Kidney epithelial cell (primary cell): ENCODE measurements around the gene GPR39. TPM values are rescaled to one million over a fixed set of nuclear protein-coding genes. Genes with fewer than 3 reads are reported as not detected.

Experiments
- DNase-seq: peaks from one replicate; pipeline ENCODE4 v3.0.0-alpha.2; 2010; ENCODE audit warnings: low read depth
- H3K27me3 ChIP-seq: 2 replicates; pipeline ENCODE4 v1.6.0; 2011; ENCODE audit warnings: low read length; ENCODE audit not compliant: control insufficient read depth, insufficient read depth
- H3K36me3 ChIP-seq: 2 replicates; pipeline ENCODE4 v1.5.1; 2011; ENCODE audit warnings: low read length; ENCODE audit not compliant: control insufficient read depth, insufficient read depth
- H3K4me3 ChIP-seq: 2 replicates; pipeline ENCODE4 v1.5.1; 2011; ENCODE audit warnings: low read depth, mild to moderate bottlenecking, control low read depth, low read length
- total RNA-seq: library from RNA; depleted of rRNA; stranded (reverse); fragments of >200 nt; gene quantifications from 2 replicates; pipeline ENCODE4 v1.2.3, GENCODE V29; 2015
- TF ChIP-seq, protein P1 (sequence below): IDR thresholded peaks from 2 replicates; pipeline ENCODE4 v1.5.1; 2011; ENCODE audit warnings: mild to moderate bottlenecking, moderate library complexity, low read length, control low read depth, inconsistent platforms; ENCODE audit not compliant: insufficient read depth, poor library complexity, severe bottlenecking

Gene GPR39
- total RNA-seq, 1 donor from 2014 or later, result 5.9 TPM

DNA sequence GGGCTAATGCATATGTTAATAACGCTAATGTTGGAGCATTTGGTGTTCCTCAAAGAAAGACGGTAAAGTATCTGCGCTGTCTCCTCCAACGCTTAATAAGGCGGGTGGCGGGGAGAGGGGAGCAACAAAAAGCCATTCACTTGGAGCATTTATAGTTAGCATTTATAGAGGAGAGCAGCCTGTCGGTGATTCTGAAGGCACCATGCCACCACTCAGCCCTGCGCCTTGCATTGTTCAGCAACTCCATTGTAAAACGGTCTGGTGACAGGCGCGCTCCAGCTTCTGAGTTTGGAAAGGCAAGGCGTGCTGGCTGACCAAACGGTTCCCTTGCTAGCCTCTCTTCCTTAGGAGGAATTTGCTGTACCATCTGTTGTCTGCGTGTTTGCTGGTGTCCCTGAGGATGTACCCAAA lies 169.5 kb downstream of the GPR39 start:
- Histone ChIP-seq H3K36me3 (no peaks in the 10 kb centered on the region), H3K27me3 (no peaks in the 10 kb centered on the region), H3K4me3 (no peak overlapping the region)
- DNase-seq, result no peak
- TF ChIP-seq, protein P1, sequence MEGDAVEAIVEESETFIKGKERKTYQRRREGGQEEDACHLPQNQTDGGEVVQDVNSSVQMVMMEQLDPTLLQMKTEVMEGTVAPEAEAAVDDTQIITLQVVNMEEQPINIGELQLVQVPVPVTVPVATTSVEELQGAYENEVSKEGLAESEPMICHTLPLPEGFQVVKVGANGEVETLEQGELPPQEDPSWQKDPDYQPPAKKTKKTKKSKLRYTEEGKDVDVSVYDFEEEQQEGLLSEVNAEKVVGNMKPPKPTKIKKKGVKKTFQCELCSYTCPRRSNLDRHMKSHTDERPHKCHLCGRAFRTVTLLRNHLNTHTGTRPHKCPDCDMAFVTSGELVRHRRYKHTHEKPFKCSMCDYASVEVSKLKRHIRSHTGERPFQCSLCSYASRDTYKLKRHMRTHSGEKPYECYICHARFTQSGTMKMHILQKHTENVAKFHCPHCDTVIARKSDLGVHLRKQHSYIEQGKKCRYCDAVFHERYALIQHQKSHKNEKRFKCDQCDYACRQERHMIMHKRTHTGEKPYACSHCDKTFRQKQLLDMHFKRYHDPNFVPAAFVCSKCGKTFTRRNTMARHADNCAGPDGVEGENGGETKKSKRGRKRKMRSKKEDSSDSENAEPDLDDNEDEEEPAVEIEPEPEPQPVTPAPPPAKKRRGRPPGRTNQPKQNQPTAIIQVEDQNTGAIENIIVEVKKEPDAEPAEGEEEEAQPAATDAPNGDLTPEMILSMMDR, result no peak

DNA sequence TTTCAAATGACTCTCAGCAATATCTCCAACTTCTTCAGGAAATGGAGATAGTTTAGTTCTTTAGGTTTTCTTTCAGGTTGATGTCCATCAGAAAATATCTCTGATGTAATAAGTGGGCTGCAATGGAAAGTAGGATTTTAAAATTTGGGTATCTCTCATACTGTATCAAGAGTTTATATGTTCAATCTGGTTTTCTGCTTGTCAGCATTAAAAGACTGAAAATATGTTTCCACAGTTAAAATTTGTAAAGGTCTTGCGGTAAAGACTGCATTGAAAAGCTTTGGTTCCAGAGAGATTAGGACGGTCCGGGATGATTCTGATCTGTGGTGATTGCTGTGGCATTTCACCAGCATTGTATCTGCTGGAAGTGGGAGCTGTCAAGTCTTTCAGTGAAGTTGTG lies 170.2 kb downstream of the GPR39 start:
- TF ChIP-seq, protein P1, result no peak
- no peak for DNase-seq
- no peaks in the 10 kb centered on the region for H3K27me3 ChIP-seq
- no peaks in the 10 kb centered on the region for H3K36me3 ChIP-seq
- no peak overlapping the region for H3K4me3 ChIP-seq

DNA sequence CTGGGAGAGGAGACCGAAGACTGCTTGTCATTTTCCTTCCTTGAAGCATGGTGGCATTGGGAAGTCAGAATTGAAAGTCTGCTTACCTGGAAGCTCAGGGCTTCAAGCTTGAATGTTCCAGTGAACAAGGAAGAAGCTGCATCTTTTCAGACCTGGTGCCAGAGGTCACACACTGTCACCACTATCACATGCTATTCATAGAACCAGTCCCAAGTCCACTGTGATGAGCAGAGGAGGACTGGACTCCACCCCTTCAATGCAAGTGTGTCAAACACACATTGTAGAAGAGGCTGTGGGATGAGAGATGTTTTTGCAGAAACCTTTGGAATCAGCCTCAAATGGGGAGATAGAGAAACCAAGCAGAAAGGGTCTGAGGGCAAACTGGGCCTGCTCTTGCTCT lies 172.0 kb downstream of the GPR39 start:
- H3K36me3 ChIP-seq, result no peaks in the 10 kb centered on the region
- TF ChIP-seq, protein P1, result no peak
- DNase-seq, result no peak
- H3K4me3 ChIP-seq, result no peak overlapping the region
- H3K27me3 ChIP-seq, result no peaks in the 10 kb centered on the region

DNA sequence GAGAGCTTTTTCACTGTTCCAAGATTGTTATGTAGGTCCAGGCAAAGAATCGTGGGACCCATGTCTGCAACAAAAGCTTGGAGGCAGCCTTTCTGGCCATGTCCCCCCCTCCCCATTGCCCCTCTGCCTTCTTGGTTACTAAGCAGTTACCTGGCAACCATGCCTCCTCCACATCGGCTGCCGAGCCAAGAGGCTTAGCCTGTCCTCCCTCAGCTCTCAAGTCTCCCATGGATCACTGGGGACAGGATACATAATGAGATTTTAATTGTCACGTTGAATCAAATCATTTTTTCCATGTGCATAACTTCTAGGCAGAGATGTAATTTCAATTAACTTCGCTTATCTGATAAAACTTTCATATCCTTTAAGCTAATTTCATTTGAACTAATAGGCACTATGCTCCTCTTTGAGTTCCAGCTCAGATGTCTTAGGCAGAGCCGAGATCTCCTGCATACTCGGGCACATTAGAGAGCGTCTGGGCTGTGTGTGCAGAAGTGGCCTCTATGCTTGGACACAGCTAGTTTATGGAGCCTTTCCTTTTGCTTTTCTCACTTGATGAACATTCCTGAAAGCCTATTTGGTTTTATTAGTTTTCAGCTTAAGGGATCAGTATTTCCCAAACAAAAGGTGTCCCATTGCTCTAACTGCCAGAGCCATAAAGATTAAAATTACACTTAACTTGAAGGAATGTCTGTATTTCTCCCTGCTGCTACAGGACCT lies 172.7 kb downstream of the GPR39 start:
- TF ChIP-seq, protein P1, result no peak
- Histone ChIP-seq H3K4me3 (no peak overlapping the region), H3K27me3 (no peaks in the 10 kb centered on the region), H3K36me3 (no peaks in the 10 kb centered on the region)
- no peak for DNase-seq

DNA sequence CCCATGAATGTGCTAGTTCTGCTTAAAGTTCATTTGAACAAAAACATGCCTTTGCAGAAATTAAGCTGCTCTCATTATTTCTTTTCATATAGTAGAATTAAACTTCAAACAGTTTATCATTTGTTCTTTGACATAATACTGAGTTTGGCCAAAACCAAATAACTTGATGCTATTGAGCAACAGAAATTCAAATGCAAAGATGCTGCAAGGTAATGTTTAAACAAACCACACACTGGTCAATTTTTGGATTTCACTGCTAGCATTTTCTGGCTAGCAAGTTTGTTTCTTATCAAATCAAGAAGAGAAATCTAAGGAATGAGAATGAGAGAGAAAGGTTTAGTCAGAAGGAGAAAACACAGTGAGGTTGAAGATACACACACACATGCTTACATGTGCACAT lies 173.4 kb downstream of the GPR39 start:
- Histone ChIP-seq H3K27me3 (no peaks in the 10 kb centered on the region), H3K36me3 (no peaks in the 10 kb centered on the region), H3K4me3 (no peak overlapping the region)
- DNase-seq, result no peak
- TF ChIP-seq, protein P1, result no peak

DNA sequence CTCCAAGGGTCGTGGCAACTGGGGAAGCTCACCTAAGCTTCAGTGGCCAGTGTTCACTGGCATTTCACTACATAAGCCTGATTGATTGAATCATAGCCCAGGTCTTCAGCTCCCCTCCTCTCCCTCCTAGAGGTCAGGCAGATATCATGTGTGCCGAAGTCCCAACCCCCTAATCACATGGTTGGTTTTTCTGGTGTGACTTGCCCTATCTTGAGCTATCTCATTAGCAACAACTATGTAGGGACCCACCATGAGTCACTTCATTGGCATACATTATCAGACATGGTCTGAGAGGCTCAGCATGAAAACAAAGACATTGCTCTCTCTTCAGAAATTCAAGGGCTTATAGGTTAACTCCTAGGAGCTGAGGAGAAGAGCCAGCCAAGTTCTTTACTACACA lies 176.6 kb downstream of the GPR39 start:
- Histone ChIP-seq H3K36me3 (no peaks in the 10 kb centered on the region), H3K27me3 (no peaks in the 10 kb centered on the region), H3K4me3 (no peak overlapping the region)
- DNase-seq, result peak; percentile 61
- TF ChIP-seq, protein P1, result no peak
